Left lung (tissue), 10 donors: Measurements from ENCODE around the gene HIGD1B. TPM values are rescaled to one million over a fixed set of nuclear protein-coding genes. Genes with fewer than 3 reads are reported as not detected.
"Not testable (repeated sequence)": the region's sequence is repeated elsewhere in the genome, so short reads cannot be mapped to it uniquely, and the experiment has no call there.

Experiments
- ATAC-seq: fragments of 200-7000 bp; cut with Tn5 transposase; one replicate; pipeline ENCODE4 v1.9.1; 2020; ENCODE audit warnings: moderate library complexity
- DNase-seq, 4 donors: peaks; one replicate each; pipeline ENCODE4 v3.0.0-alpha.2; 2013 to 2020
- H3K27ac ChIP-seq, 2 donors: fragments of 200-600 bp; sonication (generic) in 1 of 2; one replicate each; pipeline versions ENCODE4 v1.5.0 to v1.8.0; 2020 to 2021
- H3K27me3 ChIP-seq, 2 donors: fragments of 200-600 bp; sonication (generic) in 1 of 2; one replicate each; pipeline versions ENCODE4 v1.5.0 to v1.8.0; 2020 to 2021
- H3K36me3 ChIP-seq, 2 donors: fragments of 200-600 bp; sonication (generic) in 1 of 2; one replicate each; pipeline versions ENCODE4 v1.5.0 to v1.8.0; 2020 to 2021
- H3K4me1 ChIP-seq, 2 donors: fragments of 200-600 bp; one replicate each; pipeline ENCODE4 v1.8.0; 2021
- H3K4me3 ChIP-seq, 2 donors: fragments of 200-600 bp; sonication (generic) in 1 of 2; one replicate each; pipeline versions ENCODE4 v1.5.0 to v1.8.0; 2020 to 2021; ENCODE audit warnings: mild to moderate bottlenecking in 1 of 2
- H3K9me3 ChIP-seq, 2 donors: fragments of 200-600 bp; sonication (generic) in 1 of 2; one replicate each; pipeline versions ENCODE4 v1.5.0 to v1.8.0; 2020 to 2021
- CTCF ChIP-seq, 2 donors: fragments of 200-600 bp; sonication (generic) in 1 of 2; IDR thresholded peaks; one replicate each; pipeline versions ENCODE4 v1.5.0 to v1.8.0; 2021; ENCODE audit warnings: antibody characterized with exemption in 2 of 2
- intact Hi-C, 2 donors: fragments of 100-400 bp; cut with DNase I; formaldehyde crosslinking; loops; one replicate each; pipeline versions ENCODE4 v1.11.2 to v1.14.2; 2022
- polyA plus RNA-seq, 6 donors: library from polyadenylated mRNA; unstranded; fragments of 120-200 nt; gene quantifications; one replicate each; pipeline ENCODE4 v1.2.1, GENCODE V29; 2013; ENCODE audit not compliant: insufficient read length in 6 of 6
- total RNA-seq, 2 donors: library from RNA; stranded (reverse); fragmentation: NEBNext Ultra II Directional; extraction: Animal tissue kit (Norgen Biotek cat#: 25700); gene quantifications; one replicate each; pipeline ENCODE4 v1.2.1, GENCODE V29; 2021
- donor health status: DM: no; HTN: yes; CAD: no.
- donor health status: DM: no; HTN: no; CAD: no.

The HIGD1B gene
- total and polyA plus RNA-seq, 8 donors: 11.0 to 21.7 (median 17.5) TPM

GRCh38 chr17:44807093-44807816 lies 40.4 kb upstream of the HIGD1B start:
- Histone ChIP-seq H3K4me3 (no peak overlapping the region), H3K27ac (no peak overlapping the region), H3K36me3 (no peaks in the 10 kb centered on the region), H3K9me3 (no peaks in the 10 kb centered on the region), H3K27me3 (no peaks in the 10 kb centered on the region), H3K4me1 (no peaks in the 10 kb centered on the region)
- DNase-seq (no peak), ATAC-seq (no peak)
- intact Hi-C loops: no loop called here
- no peak for TF ChIP-seq CTCF (IDR thresholded peaks at IDR 0.05)

- intact Hi-C loops: no loop called here
- H3K9me3 ChIP-seq: no peaks in the 10 kb centered on the region
- H3K4me3 ChIP-seq: no peak overlapping the region
- DNase-seq: no peak
- no peak for TF ChIP-seq CTCF (IDR thresholded peaks at IDR 0.05)
- no peaks in the 10 kb centered on the region for H3K4me1 ChIP-seq
- H3K27me3 ChIP-seq: no peaks in the 10 kb centered on the region
- H3K27ac ChIP-seq: no peak overlapping the region
- no peaks in the 10 kb centered on the region for H3K36me3 ChIP-seq
- no peak for ATAC-seq
Observed at GRCh38 chr17:44807817-44808155, 39.9 kb upstream of the HIGD1B start.

GRCh38 chr17:44808156-44808555 lies 39.5 kb upstream of the HIGD1B start:
- Histone ChIP-seq H3K9me3 (no peaks in the 10 kb centered on the region), H3K4me3 (no peak overlapping the region), H3K4me1 (no peaks in the 10 kb centered on the region), H3K27ac (no peak overlapping the region), H3K27me3 (no peaks in the 10 kb centered on the region), H3K36me3 (no peaks in the 10 kb centered on the region)
- intact Hi-C loops: no loop called here
- DNase-seq (no peak), ATAC-seq (no peak)
- no peak for TF ChIP-seq CTCF (IDR thresholded peaks at IDR 0.05)

DNA sequence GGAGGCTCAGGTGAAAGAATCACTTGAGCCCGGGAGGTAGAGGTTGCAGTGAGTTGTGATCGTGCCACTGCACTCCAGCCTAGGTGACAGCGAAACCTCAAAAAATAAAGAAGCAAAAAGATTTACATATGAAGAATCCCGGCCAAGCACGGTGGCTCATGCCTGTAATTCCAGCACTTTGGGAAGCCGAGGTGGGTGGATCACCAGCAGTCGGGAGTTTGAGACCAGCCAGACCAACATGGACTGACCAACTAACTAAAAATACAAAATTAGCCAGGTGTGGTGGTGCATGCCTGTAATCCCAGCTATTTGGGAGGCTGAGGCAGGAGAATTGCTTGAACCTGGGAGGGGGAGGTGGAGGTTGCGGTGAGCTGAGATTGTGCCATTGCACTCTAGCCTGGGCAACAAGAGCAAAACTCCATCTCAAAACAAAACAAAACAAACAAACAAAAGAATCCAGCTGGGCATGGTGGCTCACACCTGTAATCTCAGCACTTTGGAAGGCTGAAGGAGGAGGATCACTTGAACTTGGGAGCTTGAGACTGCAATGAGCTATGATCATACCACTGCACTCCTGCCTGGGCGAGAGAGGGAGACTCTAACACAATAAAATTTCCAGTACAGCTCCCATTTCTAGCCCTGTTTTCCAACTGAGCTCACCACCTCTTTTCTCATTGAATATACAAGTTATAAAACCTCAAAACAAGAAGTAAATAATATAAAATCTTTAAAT lies 38.9 kb upstream of the HIGD1B start:
- intact Hi-C loops, ATAC-seq, H3K4me3 ChIP-seq, H3K4me1 ChIP-seq, H3K27ac ChIP-seq, H3K27me3 ChIP-seq, H3K36me3 ChIP-seq, DNase-seq, H3K9me3 ChIP-seq: not testable (repeated sequence)

- Histone ChIP-seq H3K9me3 (no peaks in the 10 kb centered on the region), H3K27me3 (no peaks in the 10 kb centered on the region), H3K36me3 (no peaks in the 10 kb centered on the region), H3K27ac (no peak overlapping the region), H3K4me1 (no peaks in the 10 kb centered on the region), H3K4me3 (no peak overlapping the region)
- ATAC-seq (no peak), DNase-seq (peak in 2 of 4 donors; percentile 30 to 35)
- TF ChIP-seq CTCF (IDR thresholded peaks at IDR 0.05): no peak
- intact Hi-C loops: no loop called here
Observed at GRCh38 chr17:44812263-44812662, 35.4 kb upstream of the HIGD1B start.

- H3K27ac ChIP-seq, DNase-seq, intact Hi-C loops, ATAC-seq, H3K4me1 ChIP-seq, H3K9me3 ChIP-seq, H3K4me3 ChIP-seq, H3K36me3 ChIP-seq: not testable (repeated sequence)
- H3K27me3 ChIP-seq: peaks cover 0 to 20% of the 10 kb centered on the region in 2 donors
Observed at GRCh38 chr17:44818508-44818907, 29.2 kb upstream of the HIGD1B start.
